ENCODE measurements around the gene C5AR1.
"Not testable (repeated sequence)": the region's sequence is repeated elsewhere in the genome, so short reads cannot be mapped to it uniquely, and the experiment has no call there.

The C5AR1 gene

GRCh38 chr19:47309608-47310007 is at the start of gene C5AR1:
C5AR1 (plus strand) TSS chr19:47309861; CDS start chr19:47309896, 35 bp downstream.
- ATAC-seq (ENCODE audit: low read depth): no peak
- Mint-ChIP-seq H3K9me3 (no peaks in the 10 kb centered on the region), H3K27ac (no peak within 1 kb of the TSS), H3K4me3 (no peak within 1 kb of the TSS), H3K4me1 (peaks cover 6% of the 10 kb centered on the region), H3K36me3 (no peaks in the 10 kb centered on the region), H3K27me3 (peaks cover 18% of the 10 kb centered on the region)
- DNase-seq (ENCODE audit: low spot score in 2 of 2): no peak

- no peak for DNase-seq (ENCODE audit: low spot score in 2 of 2)
- Mint-ChIP-seq H3K4me1 (peaks cover 38% of the 10 kb centered on the region), H3K36me3 (peaks cover 36% of the 10 kb centered on the region), H3K27me3 (no peaks in the 10 kb centered on the region), H3K9me3 (no peaks in the 10 kb centered on the region), H3K4me3 (no peak overlapping the region), H3K27ac (no peak overlapping the region)
- ATAC-seq (ENCODE audit: low read depth): no peak
These were observed 49.2 kb upstream of the C5AR1 start for GRCh38 chr19:47260476-47260875.

GRCh38 chr19:47261946-47262793 is 47.5 kb upstream of the C5AR1 start:
- Mint-ChIP-seq H3K36me3 (peaks cover 38% of the 10 kb centered on the region), H3K27ac (peak overlapping the region; percentile 86), H3K4me1 (peaks cover 30% of the 10 kb centered on the region)
- DNase-seq (ENCODE audit: low spot score in 2 of 2): peak in 1 of 2 donors; percentile 60
- not testable (repeated sequence) for H3K4me3 Mint-ChIP-seq, H3K27me3 Mint-ChIP-seq, H3K9me3 Mint-ChIP-seq
- ATAC-seq (ENCODE audit: low read depth): peak; percentile 92

- no peaks in the 10 kb centered on the region for H3K27me3 Mint-ChIP-seq
- no peaks in the 10 kb centered on the region for H3K9me3 Mint-ChIP-seq
- DNase-seq (ENCODE audit: low spot score in 2 of 2) (no peak), ATAC-seq (ENCODE audit: low read depth) (no peak)
- H3K4me1 Mint-ChIP-seq: peaks cover 12% of the 10 kb centered on the region
- peaks cover 27% of the 10 kb centered on the region for H3K36me3 Mint-ChIP-seq
- H3K27ac Mint-ChIP-seq: no peak overlapping the region
- no peak overlapping the region for H3K4me3 Mint-ChIP-seq
These were observed 45.0 kb upstream of the C5AR1 start for GRCh38 chr19:47264629-47265028.

- Mint-ChIP-seq H3K36me3 (peaks cover 27% of the 10 kb centered on the region), H3K9me3 (no peaks in the 10 kb centered on the region), H3K4me3 (no peak overlapping the region), H3K27ac (no peak overlapping the region), H3K4me1 (peaks cover 4% of the 10 kb centered on the region), H3K27me3 (no peaks in the 10 kb centered on the region)
- DNase-seq (ENCODE audit: low spot score in 2 of 2) (no peak), ATAC-seq (ENCODE audit: low read depth) (no peak)
These were observed 43.2 kb upstream of the C5AR1 start for GRCh38 chr19:47266401-47266941.

GRCh38 chr19:47267350-47267759 is 42.3 kb upstream of the C5AR1 start:
- peaks cover 6% of the 10 kb centered on the region for H3K4me1 Mint-ChIP-seq
- H3K27ac Mint-ChIP-seq: no peak overlapping the region
- peaks cover 26% of the 10 kb centered on the region for H3K36me3 Mint-ChIP-seq
- H3K4me3 Mint-ChIP-seq: no peak overlapping the region
- ATAC-seq (ENCODE audit: low read depth) (no peak), DNase-seq (ENCODE audit: low spot score in 2 of 2) (no peak)
- no peaks in the 10 kb centered on the region for H3K27me3 Mint-ChIP-seq
- H3K9me3 Mint-ChIP-seq: no peaks in the 10 kb centered on the region

- no peaks in the 10 kb centered on the region for H3K9me3 Mint-ChIP-seq
- peaks cover 10% of the 10 kb centered on the region for H3K4me1 Mint-ChIP-seq
- no peaks in the 10 kb centered on the region for H3K27me3 Mint-ChIP-seq
- peaks cover 25% of the 10 kb centered on the region for H3K36me3 Mint-ChIP-seq
- ATAC-seq (ENCODE audit: low read depth) (no peak), DNase-seq (ENCODE audit: low spot score in 2 of 2) (no peak)
- H3K4me3 Mint-ChIP-seq: no peak overlapping the region
- H3K27ac Mint-ChIP-seq: no peak overlapping the region
These were observed 41.6 kb upstream of the C5AR1 start for GRCh38 chr19:47268028-47268427.

- no peak overlapping the region for H3K27ac Mint-ChIP-seq
- H3K27me3 Mint-ChIP-seq: no peaks in the 10 kb centered on the region
- no peak for DNase-seq (ENCODE audit: low spot score in 2 of 2)
- peaks cover 10% of the 10 kb centered on the region for H3K4me1 Mint-ChIP-seq
- H3K4me3 Mint-ChIP-seq: no peak overlapping the region
- peaks cover 20% of the 10 kb centered on the region for H3K36me3 Mint-ChIP-seq
- no peaks in the 10 kb centered on the region for H3K9me3 Mint-ChIP-seq
- ATAC-seq (ENCODE audit: low read depth): no peak
These were observed 40.1 kb upstream of the C5AR1 start for GRCh38 chr19:47269596-47269995.

- H3K4me3 Mint-ChIP-seq: no peak overlapping the region
- no peak for DNase-seq (ENCODE audit: low spot score in 2 of 2)
- H3K36me3 Mint-ChIP-seq: peaks cover 18% of the 10 kb centered on the region
- no peak for ATAC-seq (ENCODE audit: low read depth)
- H3K27ac Mint-ChIP-seq: no peak overlapping the region
- H3K4me1 Mint-ChIP-seq: peaks cover 13% of the 10 kb centered on the region
- H3K9me3 Mint-ChIP-seq: no peaks in the 10 kb centered on the region
- H3K27me3 Mint-ChIP-seq: no peaks in the 10 kb centered on the region
These were observed 39.3 kb upstream of the C5AR1 start for GRCh38 chr19:47270408-47270807.

- peaks cover 16% of the 10 kb centered on the region for H3K36me3 Mint-ChIP-seq
- no peaks in the 10 kb centered on the region for H3K27me3 Mint-ChIP-seq
- ATAC-seq (ENCODE audit: low read depth): no peak
- peak overlapping the region; percentile 99 for H3K4me3 Mint-ChIP-seq
- DNase-seq (ENCODE audit: low spot score in 2 of 2): no peak
- H3K4me1 Mint-ChIP-seq: peaks cover 19% of the 10 kb centered on the region
- no peaks in the 10 kb centered on the region for H3K9me3 Mint-ChIP-seq
- H3K27ac Mint-ChIP-seq: no peak overlapping the region
These were observed 37.7 kb upstream of the C5AR1 start for GRCh38 chr19:47271949-47272348.

- Mint-ChIP-seq H3K36me3 (peaks cover 16% of the 10 kb centered on the region), H3K4me3 (peak overlapping the region; percentile 99), H3K4me1 (peaks cover 19% of the 10 kb centered on the region), H3K27ac (peak overlapping the region; percentile 99), H3K27me3 (no peaks in the 10 kb centered on the region), H3K9me3 (no peaks in the 10 kb centered on the region)
- DNase-seq (ENCODE audit: low spot score in 2 of 2) (no peak), ATAC-seq (ENCODE audit: low read depth) (no peak)
These were observed 37.0 kb upstream of the C5AR1 start for GRCh38 chr19:47272448-47273312.

- H3K4me3 Mint-ChIP-seq: peak overlapping the region; percentile 99
- peak overlapping the region; percentile 99 for H3K27ac Mint-ChIP-seq
- DNase-seq (ENCODE audit: low spot score in 2 of 2) (peak; percentile 87 to 88), ATAC-seq (ENCODE audit: low read depth) (peak; percentile 60)
- H3K9me3 Mint-ChIP-seq: no peaks in the 10 kb centered on the region
- no peaks in the 10 kb centered on the region for H3K27me3 Mint-ChIP-seq
- peaks cover 16% of the 10 kb centered on the region for H3K36me3 Mint-ChIP-seq
- peaks cover 22% of the 10 kb centered on the region for H3K4me1 Mint-ChIP-seq
These were observed 36.2 kb upstream of the C5AR1 start for GRCh38 chr19:47273313-47274070.

GRCh38 chr19:47274071-47274890 is 35.4 kb upstream of the C5AR1 start, which contains the start of gene INAFM1:
INAFM1 (plus strand) TSS chr19:47274885; CDS start chr19:47274920, 35 bp downstream.
- Mint-ChIP-seq H3K36me3 (peaks cover 13% of the 10 kb centered on the region), H3K4me3 (peak within 1 kb of the TSS; percentile 99), H3K27ac (peak within 1 kb of the TSS; percentile 99), H3K27me3 (no peaks in the 10 kb centered on the region), H3K9me3 (no peaks in the 10 kb centered on the region), H3K4me1 (peaks cover 22% of the 10 kb centered on the region)
- ATAC-seq (ENCODE audit: low read depth) (peak; percentile 69), DNase-seq (ENCODE audit: low spot score in 2 of 2) (peak; percentile 100)

Data from memory B cell (primary cell).